ENCODE results near the gene ACSF3. TPM values are rescaled to one million over a fixed set of nuclear protein-coding genes. Genes with fewer than 3 reads are reported as not detected.

ACSF3 gene
- total RNA-seq, 2 donors from 2014 or later, result 24.1 to 41.7 TPM

GRCh38 chr16:89052890-89053724, 40.5 kb upstream of the ACSF3 start:
- no peaks in the 10 kb centered on the region for H3K27me3 ChIP-seq (replicated peaks; ENCODE audit: insufficient read depth)
- TF ChIP-seq, protein P1, sequence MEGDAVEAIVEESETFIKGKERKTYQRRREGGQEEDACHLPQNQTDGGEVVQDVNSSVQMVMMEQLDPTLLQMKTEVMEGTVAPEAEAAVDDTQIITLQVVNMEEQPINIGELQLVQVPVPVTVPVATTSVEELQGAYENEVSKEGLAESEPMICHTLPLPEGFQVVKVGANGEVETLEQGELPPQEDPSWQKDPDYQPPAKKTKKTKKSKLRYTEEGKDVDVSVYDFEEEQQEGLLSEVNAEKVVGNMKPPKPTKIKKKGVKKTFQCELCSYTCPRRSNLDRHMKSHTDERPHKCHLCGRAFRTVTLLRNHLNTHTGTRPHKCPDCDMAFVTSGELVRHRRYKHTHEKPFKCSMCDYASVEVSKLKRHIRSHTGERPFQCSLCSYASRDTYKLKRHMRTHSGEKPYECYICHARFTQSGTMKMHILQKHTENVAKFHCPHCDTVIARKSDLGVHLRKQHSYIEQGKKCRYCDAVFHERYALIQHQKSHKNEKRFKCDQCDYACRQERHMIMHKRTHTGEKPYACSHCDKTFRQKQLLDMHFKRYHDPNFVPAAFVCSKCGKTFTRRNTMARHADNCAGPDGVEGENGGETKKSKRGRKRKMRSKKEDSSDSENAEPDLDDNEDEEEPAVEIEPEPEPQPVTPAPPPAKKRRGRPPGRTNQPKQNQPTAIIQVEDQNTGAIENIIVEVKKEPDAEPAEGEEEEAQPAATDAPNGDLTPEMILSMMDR (IDR thresholded peaks at IDR 0.05), result no peak
- H3K4me1 ChIP-seq (ENCODE audit: control insufficient read depth in 1 of 2, low read depth in 2 of 2), result no peaks in the 10 kb centered on the region
- no peaks in the 10 kb centered on the region for H3K9me3 ChIP-seq
- no peak overlapping the region for H3K27ac ChIP-seq
- peak overlapping the region; percentile 35 for H3K4me3 ChIP-seq
- DNase-seq (ENCODE audit: low spot score) (no peak), ATAC-seq (ENCODE audit: insufficient number of reproducible peaks, low FRiP score, low read depth) (no peak)
- no peaks in the 10 kb centered on the region for H3K36me3 ChIP-seq

DNA sequence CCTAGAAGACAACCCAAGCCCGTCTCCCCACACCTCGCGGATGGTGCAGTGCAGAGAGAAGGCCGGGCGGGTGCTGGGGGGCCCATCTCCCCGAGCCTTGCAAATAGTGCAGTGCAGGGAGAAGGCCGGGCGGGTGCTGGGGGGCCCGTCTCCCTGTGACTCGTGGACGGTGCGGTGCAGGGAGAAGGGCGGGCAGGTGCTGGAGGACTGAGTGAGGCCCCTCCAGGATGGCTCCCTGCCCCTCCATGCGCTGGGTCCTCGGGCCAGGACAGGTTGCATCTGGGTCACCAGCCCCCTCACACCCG, 40.0 kb upstream of the ACSF3 start:
- TF ChIP-seq, protein P1 (IDR thresholded peaks at IDR 0.05), result no peak
- DNase-seq (ENCODE audit: low spot score), result no peak
- ATAC-seq (ENCODE audit: insufficient number of reproducible peaks, low FRiP score, low read depth), result no peak
- Histone ChIP-seq H3K4me1 (ENCODE audit: control insufficient read depth in 1 of 2, low read depth in 2 of 2) (no peaks in the 10 kb centered on the region), H3K4me3 (no peak overlapping the region), H3K9me3 (no peaks in the 10 kb centered on the region), H3K36me3 (no peaks in the 10 kb centered on the region), H3K27ac (no peak overlapping the region), H3K27me3 (replicated peaks; ENCODE audit: insufficient read depth) (no peaks in the 10 kb centered on the region)

DNA sequence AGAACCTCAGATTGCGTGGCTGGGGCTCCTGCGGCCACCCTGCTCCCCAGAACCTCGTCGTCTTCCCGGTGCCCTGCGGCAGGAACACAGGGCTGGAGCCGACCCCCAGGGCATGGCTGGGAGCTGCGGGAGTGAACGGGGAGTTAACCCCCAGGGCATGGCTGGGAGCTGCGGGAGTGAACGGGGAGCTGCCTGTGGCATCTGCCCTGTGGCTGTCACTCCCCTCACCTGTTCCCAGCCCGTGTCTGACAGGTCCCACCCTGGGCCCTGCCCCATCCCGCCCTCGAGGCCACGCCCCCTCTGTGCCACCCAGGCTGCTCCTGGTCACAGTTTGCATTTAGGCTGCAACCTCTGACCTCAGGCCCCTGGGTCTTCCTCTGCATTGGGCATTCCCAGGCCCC, 39.4 kb upstream of the ACSF3 start:
- TF ChIP-seq, protein P1 (IDR thresholded peaks at IDR 0.05), result no peak
- DNase-seq (ENCODE audit: low spot score) (no peak), ATAC-seq (ENCODE audit: insufficient number of reproducible peaks, low FRiP score, low read depth) (no peak)
- Histone ChIP-seq H3K9me3 (no peaks in the 10 kb centered on the region), H3K27me3 (replicated peaks; ENCODE audit: insufficient read depth) (no peaks in the 10 kb centered on the region), H3K27ac (no peak overlapping the region), H3K4me1 (ENCODE audit: control insufficient read depth in 1 of 2, low read depth in 2 of 2) (no peaks in the 10 kb centered on the region), H3K36me3 (no peaks in the 10 kb centered on the region), H3K4me3 (no peak overlapping the region)

- TF ChIP-seq, protein P1 (IDR thresholded peaks at IDR 0.05), result no peak
- Histone ChIP-seq H3K36me3 (no peaks in the 10 kb centered on the region), H3K9me3 (no peaks in the 10 kb centered on the region), H3K27me3 (replicated peaks; ENCODE audit: insufficient read depth) (no peaks in the 10 kb centered on the region), H3K4me3 (no peak overlapping the region), H3K27ac (no peak overlapping the region), H3K4me1 (ENCODE audit: control insufficient read depth in 1 of 2, low read depth in 2 of 2) (no peaks in the 10 kb centered on the region)
- ATAC-seq (ENCODE audit: insufficient number of reproducible peaks, low FRiP score, low read depth) (no peak), DNase-seq (ENCODE audit: low spot score) (no peak)
Observed at GRCh38 chr16:89054714-89055113, 38.9 kb upstream of the ACSF3 start.

DNA sequence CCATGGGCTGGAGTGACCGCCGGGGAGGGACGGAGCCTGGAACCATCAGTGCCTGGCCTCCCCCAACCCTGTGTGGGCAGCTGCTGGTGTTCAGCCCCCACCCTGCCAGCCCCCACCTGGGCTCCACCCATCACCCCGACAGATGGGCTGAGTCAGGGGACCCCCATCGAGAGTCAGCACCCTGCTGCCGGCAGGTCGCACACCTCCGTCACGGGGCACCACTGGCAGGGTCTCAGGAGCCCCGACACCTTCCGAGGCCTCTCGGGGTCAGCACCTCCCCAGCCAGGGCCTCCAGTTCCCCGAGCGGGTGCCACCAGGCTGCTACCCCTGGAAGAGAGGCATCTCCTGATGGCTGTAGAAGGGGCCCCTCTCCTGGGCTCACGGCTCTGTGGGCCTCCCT, 38.3 kb upstream of the ACSF3 start:
- DNase-seq (ENCODE audit: low spot score), result no peak
- Histone ChIP-seq H3K4me1 (ENCODE audit: control insufficient read depth in 1 of 2, low read depth in 2 of 2) (no peaks in the 10 kb centered on the region), H3K27me3 (replicated peaks; ENCODE audit: insufficient read depth) (no peaks in the 10 kb centered on the region), H3K4me3 (no peak overlapping the region), H3K36me3 (no peaks in the 10 kb centered on the region), H3K9me3 (no peaks in the 10 kb centered on the region), H3K27ac (no peak overlapping the region)
- TF ChIP-seq, protein P1 (IDR thresholded peaks at IDR 0.05), result no peak
- no peak for ATAC-seq (ENCODE audit: insufficient number of reproducible peaks, low FRiP score, low read depth)

Data from thoracic aorta (tissue), 2 donors.